Measurements from ENCODE around the gene TNFRSF6B.
"Not testable (repeated sequence)": the region's sequence is repeated elsewhere in the genome, so short reads cannot be mapped to it uniquely, and the experiment has no call there.

TNFRSF6B gene

GRCh38 chr20:63709149-63709527 is 12.7 kb downstream of the TNFRSF6B start:
- DNase-seq, result no peak

GRCh38 chr20:63711085-63711645 is 14.7 kb downstream of the TNFRSF6B start:
- DNase-seq, result no peak

GRCh38 chr20:63712191-63712590 is 15.7 kb downstream of the TNFRSF6B start:
- no peak for DNase-seq

- DNase-seq, result no peak
Observed at GRCh38 chr20:63714858-63715257, 18.4 kb downstream of the TNFRSF6B start.

GRCh38 chr20:63718996-63719395 is 22.5 kb downstream of the TNFRSF6B start:
- no peak for DNase-seq

- not testable (repeated sequence) for DNase-seq
Observed at GRCh38 chr20:63722967-63723622, 26.6 kb downstream of the TNFRSF6B start.

- not testable (repeated sequence) for DNase-seq
Observed at GRCh38 chr20:63730189-63730733, 33.8 kb downstream of the TNFRSF6B start.

GRCh38 chr20:63731410-63731809 is 35.0 kb downstream of the TNFRSF6B start:
- DNase-seq, result no peak

GRCh38 chr20:63732118-63733095 is 36.0 kb downstream of the TNFRSF6B start:
- DNase-seq, result no peak

- no peak for DNase-seq
Observed at GRCh38 chr20:63733117-63733516, 36.7 kb downstream of the TNFRSF6B start.

- no peak for DNase-seq
Observed at GRCh38 chr20:63733579-63734081, 37.2 kb downstream of the TNFRSF6B start.

GRCh38 chr20:63734111-63734945 is 37.9 kb downstream of the TNFRSF6B start:
- no peak for DNase-seq

GRCh38 chr20:63734946-63735858 is 38.8 kb downstream of the TNFRSF6B start:
- no peak for DNase-seq

GRCh38 chr20:63735859-63736718 is 39.6 kb downstream of the TNFRSF6B start, which contains the start of gene LIME1:
TSS of gene LIME1 (plus strand) at chr20:63736664. CDS start at chr20:63737550, 886 bp downstream.
- peak; percentile 88 for DNase-seq

- DNase-seq, result peak; percentile 68
Observed at GRCh38 chr20:63736893-63737694, 40.6 kb downstream of the TNFRSF6B start.

- no peak for DNase-seq
Observed at GRCh38 chr20:63737695-63737944, 41.2 kb downstream of the TNFRSF6B start.

GRCh38 chr20:63737945-63738686 is 41.7 kb downstream of the TNFRSF6B start:
- peak; percentile 30 for DNase-seq

GRCh38 chr20:63738687-63739129 is 42.3 kb downstream of the TNFRSF6B start:
- DNase-seq, result peak; percentile 19

Measured in central memory CD4-positive, alpha-beta T cell (primary cell).